ENCODE measurements around the gene ATMIN.

Gene ATMIN

GRCh38 chr16:81073560-81074330 lies 38.1 kb downstream of the ATMIN start:
- DNase-seq = no peak

DNA sequence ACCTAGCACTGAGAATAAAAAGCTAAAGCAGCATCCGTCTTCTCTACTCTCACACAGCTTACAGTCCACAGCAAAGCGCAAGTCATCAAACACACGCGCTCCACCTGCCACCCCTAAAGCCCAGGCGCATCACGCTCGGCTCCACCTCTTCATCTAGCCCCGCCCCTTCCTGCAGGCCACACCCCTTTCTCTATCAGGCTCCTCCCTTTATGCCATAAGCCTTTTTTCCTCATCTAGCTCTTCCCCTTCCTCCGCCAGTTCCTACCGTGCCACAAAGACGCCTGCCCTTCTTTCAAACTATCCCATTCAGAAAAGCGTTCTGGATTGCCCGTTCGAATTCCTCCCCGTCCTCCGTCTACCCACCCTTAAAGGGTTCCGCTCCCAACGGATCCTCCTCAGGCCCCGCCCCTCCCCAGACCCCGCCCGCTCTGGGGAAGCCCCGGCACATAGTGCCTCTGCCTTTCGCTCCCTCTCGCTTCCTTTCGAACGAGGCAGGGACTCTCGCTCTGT lies 41.0 kb downstream of the ATMIN start:
- peak; percentile 94 for DNase-seq

GRCh38 chr16:81077076-81077940 lies 41.7 kb downstream of the ATMIN start, which contains the start of gene C16orf46:
C16orf46 (minus strand) TSS chr16:81077238; CDS start chr16:81063955, 13,283 bp downstream.
- DNase-seq = peak; percentile 94

DNA sequence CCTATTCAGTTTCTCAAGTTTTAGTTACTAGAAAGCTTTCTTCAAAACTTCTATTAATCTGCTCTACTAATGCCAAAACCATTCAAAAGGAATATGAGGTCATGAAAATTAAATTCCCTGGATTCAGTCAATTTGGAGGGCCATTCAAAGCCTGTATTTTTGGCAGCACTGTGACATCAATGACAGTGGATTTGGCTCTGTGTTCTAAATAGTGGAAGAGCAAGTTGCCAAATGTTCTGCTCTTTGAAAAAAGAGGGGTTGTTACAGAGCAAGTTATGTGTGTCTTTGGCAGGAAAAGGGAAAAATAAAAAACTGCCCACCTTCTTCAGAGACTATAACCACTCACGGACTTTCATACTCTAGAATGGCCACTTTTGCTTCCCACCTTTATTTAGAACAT lies 44.6 kb downstream of the ATMIN start:
- no peak for DNase-seq

DNA sequence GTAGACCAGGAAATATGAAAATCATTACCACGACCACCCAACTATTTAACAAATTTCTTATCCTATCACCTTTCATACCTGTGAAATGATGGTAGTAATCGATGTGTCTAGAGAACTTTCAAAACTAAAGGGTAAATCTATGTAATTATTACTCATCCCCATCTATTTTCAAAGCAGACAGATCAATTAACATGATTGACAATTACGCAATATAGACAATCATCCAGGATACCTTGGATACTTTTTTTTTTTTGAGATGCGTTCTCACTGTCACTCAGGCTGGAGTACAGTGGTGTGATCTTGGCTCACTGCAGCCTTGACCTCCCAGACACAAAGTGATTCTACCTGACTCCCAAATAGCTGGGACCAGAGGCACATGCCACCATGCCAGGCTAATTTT lies 45.4 kb downstream of the ATMIN start:
- no peak for DNase-seq

GRCh38 chr16:81088836-81089235 lies 53.2 kb downstream of the ATMIN start:
- no peak for DNase-seq

- DNase-seq = no peak
Observed at GRCh38 chr16:81094771-81095251, 59.2 kb downstream of the ATMIN start.

DNA sequence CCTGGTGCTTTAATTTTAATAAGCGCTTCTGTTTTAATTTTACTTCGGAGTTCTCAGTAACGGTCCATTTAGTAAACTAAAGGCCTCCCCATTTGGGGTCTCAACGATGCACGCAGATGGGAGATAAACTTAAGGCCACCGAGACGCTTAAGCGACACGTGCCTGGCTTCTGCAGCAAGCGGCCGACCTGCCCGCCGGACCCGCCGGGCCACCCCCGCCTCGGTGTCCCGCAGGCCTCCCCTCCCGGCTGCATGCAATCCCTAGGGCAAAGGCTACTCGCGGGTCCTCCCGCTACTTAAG lies 60.0 kb downstream of the ATMIN start:
- no peak for DNase-seq

GRCh38 chr16:81095953-81096714 lies 60.5 kb downstream of the ATMIN start, which contains the start of gene GCSH:
GCSH (minus strand) TSS chr16:81096395; CDS start chr16:81096278, 117 bp downstream.
- peak; percentile 97 for DNase-seq

- no peak for DNase-seq
Observed at GRCh38 chr16:81096715-81097208, 61.1 kb downstream of the ATMIN start.
